ENCODE measurements around the gene C9orf50. TPM values are rescaled to one million over a fixed set of nuclear protein-coding genes. Genes with fewer than 3 reads are reported as not detected.

The C9orf50 gene
- total RNA-seq, 1 experiment from 2014 or later, result not detected

DNA sequence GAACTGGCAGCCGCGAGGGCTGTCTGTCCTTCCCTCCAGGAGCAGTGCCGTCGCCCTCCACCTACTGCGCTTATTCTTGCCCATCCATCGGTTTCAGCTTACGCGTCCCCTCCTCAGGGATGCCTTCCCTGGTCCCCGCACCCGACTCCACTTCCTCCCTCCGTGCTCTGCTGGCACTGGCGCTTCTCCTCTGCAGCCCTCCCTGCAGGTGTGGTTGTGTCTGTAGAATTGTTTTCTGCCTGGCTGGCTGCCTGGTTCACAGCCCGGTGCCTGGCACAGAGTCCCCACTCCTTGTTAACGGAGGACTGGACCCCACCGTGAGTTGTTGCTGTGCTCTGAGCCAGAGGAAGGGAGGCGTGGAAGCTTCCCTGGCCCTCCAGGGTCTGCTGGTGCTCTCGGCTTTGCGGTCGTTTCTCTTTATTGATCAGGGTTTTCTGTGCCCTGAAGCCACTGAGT lies 10.8 kb upstream of the C9orf50 start:
- no peak for DNase-seq (ENCODE audit: low spot score)

DNA sequence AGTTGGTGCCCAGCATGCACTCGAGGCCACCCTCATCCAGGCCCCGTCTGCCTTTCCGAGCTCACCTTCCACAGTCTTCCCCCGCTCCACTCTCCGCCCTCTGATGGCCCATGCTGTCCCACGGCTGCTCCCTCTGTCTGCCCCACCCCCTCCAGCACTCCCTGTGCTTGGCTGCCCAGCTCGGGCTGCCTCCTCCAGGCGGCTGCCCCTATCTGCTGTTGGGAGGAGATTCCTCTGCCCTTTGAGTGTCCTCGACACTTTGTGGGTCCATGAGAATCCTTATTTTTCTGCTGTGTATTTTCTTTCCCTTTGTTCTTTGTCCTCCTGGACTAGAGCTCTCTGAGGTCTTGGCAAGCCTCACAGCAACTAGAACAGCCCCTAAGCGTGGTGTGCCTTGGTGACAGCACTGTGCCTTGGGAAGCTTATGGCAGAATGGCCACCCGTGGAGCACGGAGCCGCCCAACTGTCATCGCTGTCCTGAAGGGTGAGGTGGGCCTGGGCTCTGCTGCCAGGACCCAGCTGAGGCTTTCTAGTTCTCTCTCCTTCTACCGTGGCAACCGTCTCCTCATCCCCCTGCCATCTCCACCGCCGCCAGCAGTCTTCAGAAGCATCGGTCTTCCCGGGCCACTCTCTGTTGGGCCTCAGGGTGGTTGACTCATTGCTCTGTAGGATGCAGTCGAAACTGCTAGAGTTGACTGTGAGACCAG lies 10.2 kb upstream of the C9orf50 start:
- DNase-seq (ENCODE audit: low spot score), result no peak

DNA sequence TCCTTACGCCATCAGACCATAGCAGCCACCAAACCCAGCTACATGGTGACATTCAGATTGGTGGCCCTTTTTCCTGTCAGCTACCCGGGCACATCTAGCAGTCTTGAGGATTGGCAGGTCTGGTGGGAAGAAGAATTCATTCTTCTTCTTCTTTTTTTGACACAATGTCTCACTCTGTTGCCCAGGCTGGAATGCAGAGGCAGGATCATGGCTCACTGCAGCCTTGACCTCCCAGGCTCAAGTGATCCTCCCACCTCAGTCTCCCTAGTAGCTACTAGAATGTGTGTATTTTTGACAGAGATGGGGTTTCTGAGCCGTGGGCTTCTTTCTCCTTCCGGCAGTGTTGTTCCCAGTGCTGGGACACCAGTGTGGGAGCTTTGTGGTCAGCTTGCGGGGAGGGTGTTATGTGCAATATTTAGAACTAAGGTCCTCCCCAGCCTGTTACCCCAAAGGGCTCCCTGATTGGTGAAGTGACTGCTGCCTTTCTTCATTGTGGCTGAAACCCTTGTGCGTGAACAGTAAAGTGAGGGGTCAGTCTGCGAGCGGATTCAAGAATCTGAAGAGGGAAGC lies 8.4 kb upstream of the C9orf50 start:
- no peak for DNase-seq (ENCODE audit: low spot score)

DNA sequence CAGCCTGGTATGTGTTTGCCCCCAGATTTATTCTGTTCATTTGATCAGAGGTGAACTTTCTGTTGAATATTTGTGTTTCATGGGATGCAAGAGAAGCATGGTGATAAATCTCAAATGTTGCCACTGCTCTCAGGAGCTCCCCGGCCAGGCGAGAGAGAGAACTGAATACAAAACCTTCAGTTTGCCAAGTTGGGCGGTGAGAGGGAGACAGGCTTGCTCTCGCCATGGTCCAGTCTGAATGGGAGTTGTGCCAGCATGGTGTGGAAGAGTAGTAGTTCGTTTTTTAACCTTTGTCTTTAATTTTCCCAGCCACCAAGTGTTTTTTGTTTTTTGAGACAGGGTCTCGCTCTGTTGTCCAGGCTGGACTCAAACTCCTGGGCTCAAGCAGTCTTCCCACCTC lies 7.8 kb upstream of the C9orf50 start:
- DNase-seq (ENCODE audit: low spot score), result no peak

DNA sequence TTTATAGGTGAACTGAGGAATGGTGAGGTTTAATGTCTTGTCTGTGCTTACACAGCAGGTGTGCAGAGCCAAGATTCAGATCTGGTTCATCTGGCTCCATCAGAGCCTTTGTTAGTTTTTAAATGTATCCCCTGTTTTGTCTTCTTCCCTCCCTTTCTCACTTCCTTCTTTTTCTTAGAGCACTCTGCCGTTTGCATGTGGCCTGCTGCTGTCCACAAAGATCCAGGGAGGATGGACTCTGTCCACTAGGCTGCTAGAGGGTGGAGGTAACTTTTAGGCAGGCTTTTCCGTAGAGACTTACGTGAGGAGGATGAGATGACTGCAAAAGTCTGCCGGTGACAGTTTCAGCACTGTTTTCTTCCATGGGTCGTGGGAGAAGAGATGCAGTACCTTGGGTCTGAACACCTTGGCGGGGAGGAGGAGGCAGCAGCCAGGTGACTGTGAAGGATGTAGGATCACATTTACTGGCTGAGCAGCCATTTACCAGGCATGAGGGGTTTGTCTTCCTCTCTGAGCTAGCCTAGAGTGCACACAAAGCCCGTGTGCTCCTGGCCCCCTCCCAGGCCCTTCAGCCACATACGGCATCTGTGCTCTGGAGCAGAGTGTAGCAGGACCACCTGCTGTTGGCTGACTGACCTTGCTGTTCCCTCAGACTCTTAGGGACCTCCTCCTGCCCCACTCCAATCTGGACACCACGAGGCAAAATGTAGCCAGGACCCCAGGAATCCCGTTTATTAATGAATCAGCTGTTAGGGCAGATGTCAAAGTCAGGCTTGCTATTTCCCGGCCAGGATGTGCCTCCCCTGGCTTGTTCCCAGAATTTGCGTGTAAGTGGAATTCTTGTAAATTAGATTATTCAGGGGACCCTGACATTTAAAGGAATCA lies 6.9 kb upstream of the C9orf50 start:
- no peak for DNase-seq (ENCODE audit: low spot score)

DNA sequence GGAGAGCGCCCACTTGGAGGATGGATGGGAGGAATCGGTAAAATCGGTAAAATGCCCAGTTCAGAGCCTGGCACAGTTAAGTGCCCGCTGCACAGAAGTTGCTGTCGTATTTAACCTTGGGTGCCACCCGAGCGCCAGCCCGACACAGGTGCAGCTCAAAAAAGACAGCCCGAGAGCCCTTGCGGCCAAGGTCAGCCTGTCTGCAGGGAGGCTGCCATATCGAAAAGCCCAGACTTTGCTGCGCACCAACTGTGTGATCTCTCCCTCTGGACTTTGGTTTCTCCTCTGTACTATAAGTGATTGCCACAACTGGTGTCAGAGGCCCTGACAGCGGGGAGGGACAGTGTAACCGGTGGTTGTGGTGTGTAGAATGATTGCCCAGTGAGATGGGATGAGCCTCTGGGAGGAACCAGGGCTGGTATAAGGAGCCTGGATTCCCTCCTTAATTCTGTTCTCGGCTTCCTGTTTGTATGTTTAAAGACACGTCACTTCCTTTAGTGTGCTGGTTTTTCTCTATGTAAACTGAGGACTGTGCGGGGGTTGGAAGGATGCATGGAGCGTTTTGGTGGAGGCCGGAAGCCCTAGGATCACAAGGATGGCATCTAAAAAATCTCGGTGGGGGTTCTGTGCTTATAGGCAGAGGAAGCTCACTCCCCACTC lies 5.9 kb upstream of the C9orf50 start:
- no peak for DNase-seq (ENCODE audit: low spot score)

DNA sequence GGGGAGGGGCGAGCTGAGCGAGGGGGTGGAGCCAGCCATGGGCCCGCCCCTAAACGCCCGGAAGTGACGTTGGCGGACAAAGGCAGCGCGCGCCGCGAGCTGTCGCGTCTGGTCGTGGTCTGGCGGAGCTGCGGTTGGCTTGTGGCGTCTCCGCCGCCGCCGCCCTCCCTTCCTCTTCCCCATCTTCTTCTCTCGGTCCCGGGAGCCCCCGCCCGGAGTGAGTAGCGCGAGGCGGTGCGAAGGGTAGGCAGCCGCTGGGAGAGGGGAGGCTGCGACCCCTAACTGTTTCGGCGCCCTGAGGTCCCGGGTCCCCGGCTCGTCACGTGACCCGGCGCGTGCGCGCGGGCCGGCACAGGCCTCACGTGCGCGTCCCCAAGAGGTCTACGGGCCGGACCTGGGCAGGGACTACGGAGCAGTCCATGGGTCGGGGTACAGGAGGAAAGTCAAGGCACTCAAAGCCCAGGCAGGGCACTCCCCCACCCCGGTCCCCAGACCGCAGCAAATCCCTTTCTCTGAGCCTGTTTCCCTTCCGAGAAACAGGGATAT lies 5.3 kb upstream of the C9orf50 start, which contains the start of gene NTMT1:
NTMT1 (plus strand) TSS at position 85 of the 546 bp plus-strand sequence. CDS start 6,541 bp downstream, outside the sequence.
- peak; percentile 71 for DNase-seq (ENCODE audit: low spot score)

DNA sequence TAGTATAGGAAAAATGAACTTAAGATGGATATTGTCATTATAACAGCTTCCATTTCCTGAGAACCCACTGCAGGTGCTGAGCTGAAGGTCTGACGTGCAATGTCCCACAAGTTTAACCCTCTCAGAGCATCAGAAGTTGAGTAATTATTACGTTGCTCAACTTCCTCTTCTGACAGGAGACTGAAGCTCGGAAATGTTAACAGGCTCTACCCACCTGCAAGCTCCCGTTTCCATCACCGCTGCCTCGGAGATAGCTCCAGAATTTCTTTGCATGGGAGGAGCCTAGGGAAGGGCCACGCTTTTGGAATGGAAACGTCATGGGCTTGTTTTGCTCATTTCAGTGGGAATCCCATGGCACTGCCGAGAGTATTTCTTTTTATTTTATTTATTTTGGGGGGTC lies 4.0 kb upstream of the C9orf50 start:
- DNase-seq (ENCODE audit: low spot score), result no peak

DNA sequence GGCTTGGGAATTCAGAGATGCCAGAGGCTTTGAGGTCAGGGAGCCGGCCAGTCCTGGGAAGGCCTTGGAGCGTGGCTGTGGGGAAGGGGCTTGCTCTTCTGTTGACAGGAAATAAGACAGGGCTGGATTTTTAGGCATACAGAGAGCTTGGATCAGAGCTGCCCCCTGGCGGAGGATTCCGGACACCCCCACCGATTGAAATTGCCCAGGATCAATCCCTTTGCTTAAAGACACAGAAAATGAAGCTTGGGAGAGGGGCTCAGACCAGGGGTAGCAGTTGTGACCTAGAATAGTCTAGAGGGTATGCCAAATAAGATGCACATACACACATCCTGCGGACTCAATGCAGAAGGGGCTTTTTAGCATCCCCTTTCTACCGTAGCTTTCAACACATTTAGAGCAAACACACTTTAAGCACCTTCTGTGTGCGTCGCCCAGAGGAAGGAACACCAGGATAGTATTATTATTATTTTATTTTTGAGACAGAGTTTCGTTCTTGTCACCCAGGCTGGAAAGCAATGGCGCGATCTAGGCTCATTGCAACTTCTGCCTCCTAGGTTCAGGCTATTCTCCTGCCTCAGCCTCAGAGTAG lies 3.4 kb upstream of the C9orf50 start:
- DNase-seq (ENCODE audit: low spot score), result no peak

DNA sequence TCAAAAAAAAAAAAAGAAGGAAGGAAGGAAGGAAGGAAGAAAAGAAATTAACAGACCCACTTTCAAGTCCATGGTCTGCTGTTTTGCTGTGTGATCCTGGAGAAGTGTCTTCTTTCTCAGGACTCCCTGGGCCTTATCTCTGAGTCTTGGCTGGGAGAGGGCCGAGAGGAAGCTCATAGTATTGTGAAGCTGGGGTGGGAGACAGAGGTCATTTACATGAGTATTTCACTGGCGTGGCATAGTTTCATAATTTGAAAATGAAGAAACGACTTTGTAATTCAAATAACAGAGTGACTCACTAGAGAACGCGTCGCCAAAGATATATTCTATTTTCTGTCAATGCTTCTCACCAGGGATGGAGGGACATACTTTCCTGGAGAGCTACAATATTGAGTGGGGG lies 2.4 kb upstream of the C9orf50 start:
- DNase-seq (ENCODE audit: low spot score), result no peak

DNA sequence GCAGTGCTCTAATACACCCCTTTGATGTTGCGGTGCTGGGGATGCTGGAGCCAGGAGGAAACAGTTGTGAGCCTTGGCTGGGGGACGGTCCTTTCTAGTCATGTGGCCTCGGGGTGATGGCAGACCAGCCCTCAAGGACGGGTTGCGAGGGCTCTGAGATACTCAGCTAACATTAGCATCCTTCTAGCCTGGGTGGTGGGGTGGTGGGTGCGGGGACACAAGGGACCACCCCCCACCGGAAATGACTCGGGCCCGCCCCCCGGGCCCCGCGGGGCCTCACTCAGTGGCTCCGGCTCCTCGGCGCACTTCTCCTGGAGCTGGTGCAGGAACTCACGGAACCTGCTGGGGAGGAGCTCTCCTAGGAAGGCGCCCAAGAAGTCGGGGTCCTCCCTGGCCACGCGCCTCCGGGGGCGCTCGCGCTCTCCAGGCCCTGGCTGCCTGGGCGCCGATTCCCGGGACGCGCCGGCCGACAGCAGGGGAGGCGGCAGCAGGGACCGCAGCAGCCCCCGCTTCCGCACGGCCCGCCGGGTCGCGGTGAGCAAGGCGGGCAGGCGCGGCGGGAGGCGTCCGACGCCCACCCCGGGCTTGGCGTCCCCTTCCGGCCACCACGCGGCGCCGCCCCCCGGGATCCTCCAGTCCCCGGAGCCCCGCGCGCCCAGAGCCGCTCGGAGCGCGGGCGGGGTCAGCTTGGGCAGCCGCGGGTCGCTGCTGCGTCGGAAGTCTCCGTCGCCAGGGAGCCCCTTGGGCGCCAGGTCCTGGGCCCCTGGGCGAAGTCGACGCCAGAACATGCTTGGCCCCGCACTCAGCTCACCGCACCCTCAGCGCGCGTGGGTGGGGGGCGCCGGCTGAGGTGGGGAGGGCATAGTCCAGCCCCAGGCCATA lies 873 bp downstream of the C9orf50 start:
- no peak for DNase-seq (ENCODE audit: low spot score)

DNA sequence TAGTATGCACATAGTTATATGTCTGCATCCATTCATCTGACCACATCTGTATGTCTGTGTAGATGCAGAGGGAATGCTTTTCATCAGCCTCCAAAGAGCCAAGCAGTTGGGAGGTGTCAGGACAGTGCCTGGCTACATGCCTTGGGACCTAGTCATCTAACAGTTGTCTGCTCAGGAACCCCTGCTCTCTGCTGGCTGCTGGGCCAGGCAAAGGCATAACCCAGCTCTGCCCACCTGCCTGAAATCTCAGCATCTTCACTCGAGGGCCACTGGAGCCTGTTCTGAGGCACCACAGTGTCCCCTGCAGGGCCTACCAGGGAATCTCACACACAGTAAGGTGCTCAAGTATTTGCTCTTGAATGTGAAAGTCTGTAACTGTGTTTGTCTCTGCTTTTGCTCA lies 3.7 kb downstream of the C9orf50 start:
- peak; percentile 44 for DNase-seq (ENCODE audit: low spot score)

DNA sequence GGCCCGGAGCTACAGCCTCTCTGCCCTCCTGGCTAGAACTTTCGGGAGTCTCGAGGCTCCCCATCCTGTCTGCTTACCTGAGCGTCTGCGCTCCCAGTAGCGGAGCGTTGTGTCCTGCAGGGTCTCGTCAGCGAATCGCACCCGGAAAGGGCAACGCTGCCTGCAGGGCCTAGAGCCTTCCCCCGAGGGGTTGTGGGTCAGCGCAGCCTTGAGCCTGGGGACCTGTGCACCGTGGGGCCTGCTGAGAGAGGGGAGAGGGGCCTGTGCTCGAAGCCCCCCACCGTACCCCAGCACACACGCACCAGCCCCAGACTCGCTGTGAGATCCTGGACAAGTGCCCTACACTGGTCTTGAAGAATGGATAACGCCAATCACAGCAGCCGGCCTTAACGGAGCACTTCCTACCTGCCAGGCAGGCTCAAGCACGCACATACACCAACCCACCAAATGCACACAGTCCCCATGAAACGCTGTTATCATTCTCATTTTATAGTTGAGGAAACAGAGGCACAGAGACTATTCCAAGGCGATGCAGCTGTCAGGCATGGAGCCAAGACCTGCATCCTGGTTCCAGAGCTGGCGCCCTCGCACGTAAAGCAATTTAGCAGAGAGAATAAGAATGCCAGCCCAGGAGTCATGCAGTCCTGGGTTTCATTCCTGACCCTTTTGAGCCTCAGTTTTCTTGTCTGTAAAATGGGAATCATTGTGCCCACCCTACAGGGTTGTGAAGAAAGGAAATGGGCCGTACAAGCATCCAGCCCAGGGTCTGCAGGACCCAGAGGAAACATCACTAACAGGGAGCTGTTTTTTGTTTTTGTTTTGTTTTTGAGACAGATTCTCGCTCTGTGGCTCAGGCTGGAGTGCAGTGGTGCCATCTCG lies 5.3 kb downstream of the C9orf50 start:
- no peak for DNase-seq (ENCODE audit: low spot score)

DNA sequence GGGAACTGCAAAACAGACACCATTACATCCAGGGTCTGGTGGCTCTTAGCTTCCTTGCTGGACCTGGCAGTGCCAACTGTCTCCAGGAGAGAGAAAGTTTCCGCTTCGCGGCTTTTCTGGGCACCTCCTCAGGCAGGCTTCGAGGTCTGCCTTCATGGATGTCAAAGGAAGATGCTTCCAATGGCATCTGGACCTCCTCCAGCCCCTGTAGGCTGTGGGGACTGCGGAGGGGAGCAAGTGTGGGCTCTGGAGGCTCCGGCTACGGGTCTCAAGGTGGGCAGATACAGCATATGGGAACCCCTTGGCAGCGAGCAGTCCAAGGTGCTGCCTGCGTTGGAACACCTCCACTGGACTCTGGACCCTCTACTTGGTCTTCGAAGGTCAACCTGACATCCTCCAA lies 6.0 kb downstream of the C9orf50 start:
- no peak for DNase-seq (ENCODE audit: low spot score)

DNA sequence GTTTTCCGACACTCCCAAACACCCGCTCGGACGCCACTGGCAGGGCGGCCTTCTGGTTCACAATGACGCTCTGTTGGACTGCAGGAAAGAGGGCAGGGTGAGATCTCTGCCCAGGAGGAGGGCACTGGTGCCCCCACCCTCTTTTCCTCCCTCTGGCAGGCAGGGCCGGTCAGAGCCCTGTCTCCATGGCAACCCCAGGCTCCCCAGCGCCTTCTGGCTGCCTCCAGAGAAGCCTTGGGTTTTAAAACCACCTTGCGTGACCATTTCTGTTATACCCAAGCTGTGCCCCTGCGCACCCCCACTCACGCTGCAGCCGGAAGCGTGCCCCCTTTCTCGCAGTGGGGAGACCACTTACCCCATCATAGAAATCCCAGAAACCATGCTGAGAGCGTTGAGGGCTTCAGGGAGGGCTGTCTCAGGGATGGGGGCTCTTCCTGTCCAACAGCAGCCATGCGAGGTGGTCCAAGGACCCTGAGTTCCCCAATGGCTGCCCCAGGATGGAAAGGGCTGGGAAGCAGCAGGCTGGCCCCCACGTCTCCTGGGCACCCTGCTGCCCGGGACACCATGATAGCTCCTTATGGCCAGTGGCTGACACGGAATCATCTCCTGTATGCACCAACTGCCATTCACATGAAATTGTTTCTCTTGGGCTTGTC lies 7.3 kb downstream of the C9orf50 start:
- no peak for DNase-seq (ENCODE audit: low spot score)

DNA sequence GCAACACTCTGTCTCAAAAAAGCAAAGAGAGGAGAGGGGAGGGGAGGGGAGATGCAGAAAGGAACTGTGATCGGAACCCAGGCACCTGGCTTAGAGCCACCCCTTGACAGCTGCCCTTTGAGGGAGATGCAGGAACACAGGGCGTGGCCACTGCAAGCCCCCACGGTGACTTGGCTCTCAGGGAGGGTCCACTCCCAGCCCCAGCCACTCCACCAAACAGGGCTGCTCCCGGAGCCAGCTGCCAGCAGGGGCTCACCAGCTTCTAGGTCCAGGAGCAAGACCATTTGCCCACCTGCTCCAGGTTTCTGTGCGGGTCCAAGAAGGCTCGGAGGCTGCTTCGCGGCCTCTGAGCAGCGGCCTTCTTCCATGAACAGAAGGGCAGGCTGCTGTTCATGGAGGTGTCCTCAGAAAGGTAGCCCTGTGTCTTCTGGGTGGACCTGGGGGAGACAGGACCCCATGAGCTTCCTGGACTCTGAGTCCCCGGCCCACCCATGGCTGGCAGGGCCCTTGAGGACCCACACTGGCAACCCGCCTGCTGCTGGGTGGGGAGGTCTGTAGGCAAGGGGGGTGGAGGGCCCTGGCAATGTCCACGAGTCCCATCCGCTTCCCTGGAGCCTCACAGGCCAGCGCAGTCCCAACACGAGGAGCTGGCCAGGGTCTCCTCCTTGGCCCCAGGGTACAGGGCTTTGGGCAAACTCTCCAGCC lies 7.9 kb downstream of the C9orf50 start:
- no peak for DNase-seq (ENCODE audit: low spot score)

DNA sequence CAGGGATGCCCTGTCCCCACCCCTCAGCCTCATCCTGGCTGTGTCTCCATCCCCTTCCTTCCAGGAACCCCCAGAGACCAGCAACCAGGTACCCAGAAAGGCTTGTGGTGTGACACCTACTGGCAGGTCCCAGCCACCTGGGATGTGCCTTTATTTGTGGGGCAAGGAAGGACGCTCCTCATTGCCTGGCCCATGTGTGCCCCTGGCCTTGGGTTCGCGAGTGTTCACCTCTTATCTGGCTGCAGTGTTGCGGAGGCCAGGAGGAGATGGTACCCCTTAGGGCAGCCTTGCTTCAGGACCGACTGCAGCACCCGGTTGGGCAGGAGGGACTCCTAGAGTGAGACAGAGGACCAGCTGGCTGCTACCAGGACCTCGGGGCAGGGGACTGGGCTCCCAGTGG lies 8.8 kb downstream of the C9orf50 start:
- no peak for DNase-seq (ENCODE audit: low spot score)

DNA sequence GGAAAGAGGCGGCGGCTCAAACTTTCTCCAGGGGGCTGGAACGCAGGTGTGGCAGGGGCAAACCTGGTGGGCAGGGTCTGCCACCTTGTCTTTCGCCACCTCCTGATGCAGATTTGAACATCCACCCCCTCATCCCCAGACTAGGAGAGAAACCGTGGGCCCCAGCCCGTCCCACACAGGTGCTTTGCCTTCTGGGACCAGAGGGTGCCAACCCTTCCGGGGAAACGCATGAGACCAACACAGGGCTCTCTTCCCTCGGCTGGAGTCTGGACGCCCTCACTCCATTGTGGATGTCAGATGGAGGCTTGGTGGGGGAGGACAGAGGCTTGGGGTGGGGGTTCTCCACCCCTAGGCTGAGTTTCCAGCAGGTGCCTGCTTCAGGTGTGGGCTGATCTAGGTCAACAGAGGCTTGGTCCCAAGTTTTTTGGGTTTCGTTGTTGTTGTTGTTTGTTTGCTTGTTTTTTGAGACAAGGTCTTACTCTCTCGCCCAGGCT lies 9.5 kb downstream of the C9orf50 start:
- DNase-seq (ENCODE audit: low spot score), result no peak
